ENCODE results near the gene INO80E.

The INO80E gene

GRCh38 chr16:30006659-30007377 lies 10.8 kb downstream of the INO80E start:
- TF ChIP-seq ZFX (IDR thresholded peaks at IDR 0.05; ENCODE audit: borderline replicate concordance), result no peak
- no peak for TF ChIP-seq CTCF (IDR thresholded peaks at IDR 0.05)

GRCh38 chr16:30007378-30007895 lies 11.4 kb downstream of the INO80E start:
- no peak overlapping the region for H3K27ac ChIP-seq
- TF ChIP-seq CTCF (IDR thresholded peaks at IDR 0.05), result no peak
- TF ChIP-seq ZFX (IDR thresholded peaks at IDR 0.05; ENCODE audit: borderline replicate concordance), result no peak

More at GRCh38 chr16:30006659-30007377, 10.8 kb downstream of the INO80E start:
- 0 out of 2 replicates have a peak overlapping the region, but pooled peaks have one; percentile 10 for H3K27ac ChIP-seq

- H3K27ac ChIP-seq, result no peak overlapping the region
- TF ChIP-seq CTCF (IDR thresholded peaks at IDR 0.05) (no peak), ZFX (IDR thresholded peaks at IDR 0.05; ENCODE audit: borderline replicate concordance) (no peak)
These were observed 13.2 kb downstream of the INO80E start for GRCh38 chr16:30009085-30009862.

- H3K27ac ChIP-seq, result no peak overlapping the region
- TF ChIP-seq CTCF (IDR thresholded peaks at IDR 0.05) (no peak), ZFX (IDR thresholded peaks at IDR 0.05; ENCODE audit: borderline replicate concordance) (no peak)
These were observed 14.2 kb downstream of the INO80E start for GRCh38 chr16:30009990-30010843.

- TF ChIP-seq CTCF (IDR thresholded peaks at IDR 0.05), result no peak
- no peak for TF ChIP-seq ZFX (IDR thresholded peaks at IDR 0.05; ENCODE audit: borderline replicate concordance)
- no peak within 1 kb of the TSS for H3K27ac ChIP-seq
These were observed 15.0 kb downstream of the INO80E start, which contains the start of gene DOC2A for GRCh38 chr16:30010844-30011713. Gene DOC2A, minus strand, starts transcription at chr16:30011027. Its CDS starts 805 bp downstream, at chr16:30010222.

Data from 22Rv1 (cell line).